ENCODE measurements around the gene MAFB.

DNA sequence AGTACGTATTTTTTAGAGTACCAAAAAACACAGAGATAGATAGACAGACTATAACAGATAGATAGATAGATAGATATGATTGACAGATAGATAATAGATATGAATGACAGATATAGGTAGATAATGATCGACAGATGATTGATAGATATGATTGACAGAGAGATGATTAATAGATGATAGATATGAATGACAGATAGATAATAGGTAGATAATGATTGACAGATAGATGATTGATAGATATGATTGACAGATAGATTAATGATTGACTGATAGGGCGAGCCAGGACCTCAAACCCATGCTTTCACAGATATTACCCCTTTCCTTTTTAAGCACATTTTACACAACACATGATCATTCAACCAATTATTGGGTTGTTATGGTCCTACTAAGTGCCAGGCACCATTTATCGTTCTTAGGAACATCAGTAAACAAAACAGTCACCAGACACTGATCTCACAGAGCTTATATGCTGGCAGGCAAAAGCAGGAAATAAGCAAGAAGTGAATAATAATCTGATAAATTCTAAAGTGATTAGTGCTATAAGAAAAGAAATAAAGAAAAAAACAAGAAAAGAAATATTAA, 11.6 kb downstream of the MAFB start:
- TF ChIP-seq, protein P1, sequence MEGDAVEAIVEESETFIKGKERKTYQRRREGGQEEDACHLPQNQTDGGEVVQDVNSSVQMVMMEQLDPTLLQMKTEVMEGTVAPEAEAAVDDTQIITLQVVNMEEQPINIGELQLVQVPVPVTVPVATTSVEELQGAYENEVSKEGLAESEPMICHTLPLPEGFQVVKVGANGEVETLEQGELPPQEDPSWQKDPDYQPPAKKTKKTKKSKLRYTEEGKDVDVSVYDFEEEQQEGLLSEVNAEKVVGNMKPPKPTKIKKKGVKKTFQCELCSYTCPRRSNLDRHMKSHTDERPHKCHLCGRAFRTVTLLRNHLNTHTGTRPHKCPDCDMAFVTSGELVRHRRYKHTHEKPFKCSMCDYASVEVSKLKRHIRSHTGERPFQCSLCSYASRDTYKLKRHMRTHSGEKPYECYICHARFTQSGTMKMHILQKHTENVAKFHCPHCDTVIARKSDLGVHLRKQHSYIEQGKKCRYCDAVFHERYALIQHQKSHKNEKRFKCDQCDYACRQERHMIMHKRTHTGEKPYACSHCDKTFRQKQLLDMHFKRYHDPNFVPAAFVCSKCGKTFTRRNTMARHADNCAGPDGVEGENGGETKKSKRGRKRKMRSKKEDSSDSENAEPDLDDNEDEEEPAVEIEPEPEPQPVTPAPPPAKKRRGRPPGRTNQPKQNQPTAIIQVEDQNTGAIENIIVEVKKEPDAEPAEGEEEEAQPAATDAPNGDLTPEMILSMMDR (IDR thresholded peaks at IDR 0.05), result no peak
- TF ChIP-seq POLR2A (IDR thresholded peaks at IDR 0.05), result no peak
